IPS-15b (cell line): ENCODE data around the gene PATE1.

Source experiments
- H3K27me3 ChIP-seq: one replicate; pipeline ENCODE4 v1.6.1; 2013; ENCODE audit warnings: low read length; ENCODE audit not compliant: control insufficient read depth, insufficient read depth
- H3K36me3 ChIP-seq: one replicate; pipeline ENCODE4 v1.6.1; 2013; ENCODE audit warnings: low read length; ENCODE audit not compliant: control insufficient read depth, insufficient read depth
- H3K4me1 ChIP-seq: one replicate; pipeline ENCODE4 v1.6.1; 2013; ENCODE audit warnings: mild to moderate bottlenecking, low read length; ENCODE audit not compliant: control insufficient read depth, insufficient read depth
- H3K4me3 ChIP-seq: one replicate; pipeline ENCODE4 v1.5.1; 2013; ENCODE audit warnings: low read depth, low read length
- H3K9ac ChIP-seq: one replicate; pipeline ENCODE4 v1.6.1; 2013; ENCODE audit warnings: low read depth, mild to moderate bottlenecking, low read length
- H3K9me3 ChIP-seq: one replicate; pipeline ENCODE4 v1.6.1; 2013; ENCODE audit warnings: mild to moderate bottlenecking, low read length; ENCODE audit not compliant: control insufficient read depth, insufficient read depth

Gene PATE1

GRCh38 chr11:125763483-125763882, 17.4 kb downstream of the PATE1 start:
- Histone ChIP-seq H3K27me3 (no peaks in the 10 kb centered on the region), H3K36me3 (no peaks in the 10 kb centered on the region), H3K9me3 (no peaks in the 10 kb centered on the region), H3K4me3 (no peak overlapping the region), H3K4me1 (no peaks in the 10 kb centered on the region), H3K9ac (no peak overlapping the region)

GRCh38 chr11:125766251-125766650, 20.2 kb downstream of the PATE1 start:
- Histone ChIP-seq H3K27me3 (no peaks in the 10 kb centered on the region), H3K4me3 (no peak overlapping the region)

GRCh38 chr11:125768336-125769046, 22.4 kb downstream of the PATE1 start:
- H3K9me3 ChIP-seq, result no peaks in the 10 kb centered on the region
- no peaks in the 10 kb centered on the region for H3K4me1 ChIP-seq
- no peak overlapping the region for H3K9ac ChIP-seq
- H3K36me3 ChIP-seq, result no peaks in the 10 kb centered on the region
- no peak overlapping the region for H3K4me3 ChIP-seq
- no peaks in the 10 kb centered on the region for H3K27me3 ChIP-seq

More at GRCh38 chr11:125766251-125766650, 20.2 kb downstream of the PATE1 start:
- no peaks in the 10 kb centered on the region for H3K9me3 ChIP-seq
- H3K9ac ChIP-seq, result no peak overlapping the region
- no peaks in the 10 kb centered on the region for H3K36me3 ChIP-seq
- no peaks in the 10 kb centered on the region for H3K4me1 ChIP-seq

GRCh38 chr11:125770583-125770982, 24.5 kb downstream of the PATE1 start:
- H3K27me3 ChIP-seq, result no peaks in the 10 kb centered on the region
- no peaks in the 10 kb centered on the region for H3K36me3 ChIP-seq
- no peaks in the 10 kb centered on the region for H3K9me3 ChIP-seq
- no peak overlapping the region for H3K4me3 ChIP-seq
- no peak overlapping the region for H3K9ac ChIP-seq
- no peaks in the 10 kb centered on the region for H3K4me1 ChIP-seq

GRCh38 chr11:125772834-125773505, 26.9 kb downstream of the PATE1 start:
- Histone ChIP-seq H3K4me3 (no peak overlapping the region), H3K4me1 (no peaks in the 10 kb centered on the region), H3K9ac (no peak overlapping the region), H3K36me3 (no peaks in the 10 kb centered on the region), H3K9me3 (no peaks in the 10 kb centered on the region), H3K27me3 (no peaks in the 10 kb centered on the region)

GRCh38 chr11:125773516-125773915, 27.4 kb downstream of the PATE1 start:
- no peaks in the 10 kb centered on the region for H3K9me3 ChIP-seq
- H3K4me3 ChIP-seq, result no peak overlapping the region
- no peak overlapping the region for H3K9ac ChIP-seq
- H3K27me3 ChIP-seq, result no peaks in the 10 kb centered on the region
- H3K4me1 ChIP-seq, result no peaks in the 10 kb centered on the region
- no peaks in the 10 kb centered on the region for H3K36me3 ChIP-seq

- H3K27me3 ChIP-seq, result no peaks in the 10 kb centered on the region
These were observed 31.2 kb downstream of the PATE1 start for GRCh38 chr11:125777309-125777708.

GRCh38 chr11:125778728-125779127, 32.6 kb downstream of the PATE1 start, which contains the start of gene PATE2:
PATE2 (minus strand) TSS chr11:125778828; CDS start chr11:125778773, 55 bp downstream.
- Histone ChIP-seq H3K27me3 (no peaks in the 10 kb centered on the region), H3K4me3 (no peak within 1 kb of the TSS), H3K36me3 (no peaks in the 10 kb centered on the region), H3K4me1 (no peaks in the 10 kb centered on the region), H3K9ac (no peak within 1 kb of the TSS), H3K9me3 (no peaks in the 10 kb centered on the region)

More at GRCh38 chr11:125777309-125777708, 31.2 kb downstream of the PATE1 start:
- Histone ChIP-seq H3K9ac (no peak overlapping the region), H3K9me3 (no peaks in the 10 kb centered on the region), H3K36me3 (no peaks in the 10 kb centered on the region), H3K4me3 (no peak overlapping the region), H3K4me1 (no peaks in the 10 kb centered on the region)

- Histone ChIP-seq H3K4me3 (no peak overlapping the region), H3K9ac (no peak overlapping the region), H3K27me3 (no peaks in the 10 kb centered on the region), H3K4me1 (no peaks in the 10 kb centered on the region), H3K36me3 (no peaks in the 10 kb centered on the region), H3K9me3 (no peaks in the 10 kb centered on the region)
These were observed 38.6 kb downstream of the PATE1 start for GRCh38 chr11:125784678-125785077.

GRCh38 chr11:125787827-125788226, 41.7 kb downstream of the PATE1 start, which contains the start of gene PATE3:
PATE3 (plus strand) TSS chr11:125788127; CDS start chr11:125788152, 25 bp downstream.
- Histone ChIP-seq H3K4me3 (no peak within 1 kb of the TSS), H3K36me3 (no peaks in the 10 kb centered on the region), H3K9me3 (no peaks in the 10 kb centered on the region), H3K4me1 (no peaks in the 10 kb centered on the region), H3K9ac (no peak within 1 kb of the TSS), H3K27me3 (no peaks in the 10 kb centered on the region)

- Histone ChIP-seq H3K9ac (no peak overlapping the region), H3K4me1 (no peaks in the 10 kb centered on the region), H3K36me3 (no peaks in the 10 kb centered on the region), H3K27me3 (no peaks in the 10 kb centered on the region), H3K4me3 (no peak overlapping the region), H3K9me3 (no peaks in the 10 kb centered on the region)
These were observed 44.7 kb downstream of the PATE1 start for GRCh38 chr11:125790825-125791224.

- no peaks in the 10 kb centered on the region for H3K9me3 ChIP-seq
- no peaks in the 10 kb centered on the region for H3K27me3 ChIP-seq
- peaks cover 3% of the 10 kb centered on the region for H3K4me1 ChIP-seq
- H3K9ac ChIP-seq, result no peak overlapping the region
- no peak overlapping the region for H3K4me3 ChIP-seq
- no peaks in the 10 kb centered on the region for H3K36me3 ChIP-seq
These were observed 51.6 kb downstream of the PATE1 start for GRCh38 chr11:125797641-125798040.
